Right ventricle myocardium superior (tissue), 1 donor: ENCODE data around the gene RRAS. TPM values are rescaled to one million over a fixed set of nuclear protein-coding genes. Genes with fewer than 3 reads are reported as not detected.
"Not testable (repeated sequence)": the region's sequence is repeated elsewhere in the genome, so short reads cannot be mapped to it uniquely, and the experiment has no call there.

Experiments
- ATAC-seq: fragments of 200-7000 bp; cut with Tn5 transposase; one replicate; pipeline ENCODE4 v1.9.1; 2020; ENCODE audit warnings: mild to moderate bottlenecking; ENCODE audit not compliant: poor library complexity
- DNase-seq: peaks from one replicate; pipeline ENCODE4 v3.0.0-alpha.2; 2020
- intact Hi-C: fragments of 100-400 bp; cut with DNase I; formaldehyde crosslinking; loops from one replicate; pipeline ENCODE4 v1.11.2; 2022
- total RNA-seq: library from RNA; stranded (reverse); fragmentation: NEBNext Ultra II Directional; extraction: Animal tissue kit (Norgen Biotek cat#: 25700); gene quantifications from one replicate; pipeline ENCODE4 v1.2.1, GENCODE V29; 2021
- donor health status: DM: no; HTN: yes; CAD: no; lungs with severe emphysema.

Gene RRAS
- total RNA-seq, 1 donor from 2014 or later = 105 TPM

DNA sequence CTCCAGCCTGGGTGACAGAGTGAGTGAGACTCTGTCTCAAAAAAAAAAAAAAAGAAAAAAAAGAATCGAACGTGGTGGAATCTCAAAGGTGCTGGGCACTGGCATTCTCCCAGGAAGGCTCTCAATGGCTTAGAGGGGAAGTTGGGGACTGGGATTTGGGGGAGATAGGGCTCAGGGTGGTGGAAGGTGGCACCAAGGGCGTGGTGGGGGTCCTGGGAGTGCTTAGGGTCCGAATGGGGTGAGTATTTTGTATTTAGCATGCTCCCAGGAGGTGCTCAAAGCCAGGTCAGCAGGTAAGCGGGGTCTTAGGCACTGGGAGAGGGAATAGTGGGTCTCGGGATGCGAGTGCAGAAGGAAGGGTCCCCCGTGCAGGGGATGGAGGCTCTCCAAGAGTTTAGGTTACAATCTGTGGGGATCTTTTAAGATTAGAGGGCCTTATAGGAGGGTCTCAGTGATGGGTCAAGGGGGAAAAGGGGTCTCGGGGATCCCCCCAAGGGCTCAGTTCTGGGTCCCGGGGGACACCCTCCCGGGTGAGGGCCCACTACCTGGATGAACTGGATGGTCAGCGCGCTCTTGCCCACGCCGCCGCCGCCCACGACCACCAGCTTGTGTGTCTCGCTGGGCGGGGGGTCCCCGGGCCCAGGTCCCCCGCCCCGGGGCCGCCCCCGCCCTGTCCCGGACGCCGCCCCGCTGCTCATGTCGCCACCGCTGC is 386 bp downstream of the RRAS start:
- ATAC-seq (no peak), DNase-seq (no peak)
- intact Hi-C loops = loop anchor here (2.0 kb wide), 1 partner anchor 47 kb away; no protein-coding TSS in a partner anchor

- ATAC-seq (peak; percentile 7), DNase-seq (peak; percentile 94)
- intact Hi-C loops = loop anchor here (2.0 kb wide), 1 partner anchor 45 kb away; no protein-coding TSS in a partner anchor
Measured at GRCh38 chr19:49637821-49638738, 1.9 kb downstream of the RRAS start.

DNA sequence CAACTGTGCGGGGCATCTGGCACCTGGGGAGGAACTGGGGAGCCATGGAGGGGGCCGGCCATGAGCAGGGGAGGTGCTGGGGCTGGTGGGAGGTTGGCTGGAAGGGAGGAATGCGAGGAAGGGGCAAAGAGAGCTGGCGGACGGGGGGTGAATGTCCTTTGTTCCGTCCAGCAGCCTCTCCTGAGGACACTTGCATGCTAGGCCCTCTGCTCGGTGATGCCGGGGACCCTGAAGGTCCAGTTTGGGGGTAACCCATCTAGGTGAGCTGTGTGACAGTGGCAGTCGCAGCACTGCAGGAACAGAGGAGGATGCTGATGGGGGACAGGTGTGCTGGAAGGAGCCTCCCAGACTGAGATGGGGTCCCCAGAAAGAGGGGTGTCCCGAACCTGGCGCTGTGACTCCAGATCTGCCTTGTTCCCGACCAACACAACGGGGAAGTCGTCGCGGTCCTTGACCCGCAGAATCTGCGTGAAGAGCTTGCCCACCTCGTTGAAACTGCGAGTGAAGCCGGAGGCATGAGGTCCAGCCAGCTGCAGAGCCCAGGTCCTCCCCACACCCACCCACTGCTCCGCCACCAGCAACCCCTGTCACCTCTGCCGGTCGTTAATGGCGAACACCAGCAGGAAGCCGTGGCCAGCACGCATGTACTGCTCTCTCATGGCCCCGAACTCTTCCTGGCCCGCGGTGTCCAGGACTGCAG is 3.6 kb downstream of the RRAS start:
- intact Hi-C loops = no loop called here
- no peak for DNase-seq
- ATAC-seq = no peak

- intact Hi-C loops = no loop called here
- DNase-seq (no peak), ATAC-seq (no peak)
Measured at GRCh38 chr19:49635530-49636232, 4.3 kb downstream of the RRAS start.

DNA sequence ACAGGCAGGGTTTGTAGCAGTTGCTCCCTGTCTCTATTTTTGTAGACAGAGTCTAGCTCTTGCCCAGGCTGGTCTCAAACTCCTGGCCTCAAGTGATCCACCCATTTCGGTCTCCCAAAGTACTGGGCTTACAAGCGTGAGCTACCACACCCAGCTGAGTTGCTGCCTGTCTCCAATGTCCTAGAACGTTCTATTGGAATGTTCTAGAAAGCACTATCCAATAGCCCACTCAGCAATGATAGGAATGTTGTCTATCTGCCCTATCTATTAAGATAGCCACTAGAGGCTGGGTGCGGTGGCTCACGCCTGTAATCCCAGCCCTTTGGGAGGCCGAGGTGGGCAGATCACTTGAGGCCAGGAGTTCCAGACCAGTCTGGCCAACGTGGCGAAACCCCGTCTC is 6.7 kb downstream of the RRAS start:
- DNase-seq, intact Hi-C loops: not testable (repeated sequence)

DNA sequence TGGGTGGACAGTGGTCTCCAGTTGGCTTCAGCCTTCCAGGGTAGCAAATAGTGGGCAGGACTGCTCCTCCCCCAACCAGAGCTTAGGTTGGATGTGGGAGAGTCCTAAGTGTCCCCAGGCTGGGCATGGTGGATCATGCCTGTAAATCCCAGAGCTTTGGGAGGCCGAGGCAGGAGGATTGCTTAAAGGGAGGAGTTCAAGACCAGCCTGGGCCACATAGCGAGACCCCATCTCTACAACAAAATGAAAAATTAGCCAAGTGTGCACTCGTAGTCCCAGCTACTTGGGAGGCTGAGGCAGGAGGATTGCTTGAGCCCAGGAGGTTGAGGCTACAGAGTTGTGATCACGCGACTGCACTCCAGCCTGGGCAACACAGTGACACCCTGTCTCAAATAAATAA is 7.4 kb downstream of the RRAS start:
- no peak for DNase-seq
- intact Hi-C loops = no loop called here
- ATAC-seq = no peak

More for the DNA sequence above, 6.7 kb downstream of the RRAS start:
- not testable (repeated sequence) for ATAC-seq

DNA sequence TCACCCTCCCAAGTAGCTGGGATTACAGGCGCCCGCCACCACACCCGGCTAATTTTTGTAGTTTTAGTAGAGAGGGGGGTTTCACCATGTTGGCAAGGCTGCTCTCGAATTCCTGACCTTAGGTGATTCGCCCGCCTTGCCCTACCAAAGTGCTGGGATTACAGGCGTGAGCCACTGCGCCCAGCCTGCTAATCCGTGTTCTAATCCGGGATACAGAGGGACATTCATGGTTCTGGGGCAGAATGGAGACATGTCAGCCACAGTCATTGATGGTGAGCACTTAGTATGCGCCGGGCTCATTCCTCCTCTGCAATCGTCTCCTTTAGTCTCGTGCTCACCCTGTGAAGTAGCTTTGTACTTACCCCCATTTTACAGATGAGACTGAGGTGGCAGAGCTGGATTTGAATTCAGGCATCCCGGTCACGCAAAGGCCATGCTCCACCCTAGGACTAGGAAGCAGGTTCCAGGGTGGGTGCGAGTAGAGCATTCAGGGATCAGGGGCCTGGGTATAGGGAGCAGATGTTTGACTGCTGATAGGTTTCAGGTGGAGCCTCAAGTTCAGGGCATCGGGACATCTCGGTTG is 8.2 kb downstream of the RRAS start:
- intact Hi-C loops = no loop called here

DNA sequence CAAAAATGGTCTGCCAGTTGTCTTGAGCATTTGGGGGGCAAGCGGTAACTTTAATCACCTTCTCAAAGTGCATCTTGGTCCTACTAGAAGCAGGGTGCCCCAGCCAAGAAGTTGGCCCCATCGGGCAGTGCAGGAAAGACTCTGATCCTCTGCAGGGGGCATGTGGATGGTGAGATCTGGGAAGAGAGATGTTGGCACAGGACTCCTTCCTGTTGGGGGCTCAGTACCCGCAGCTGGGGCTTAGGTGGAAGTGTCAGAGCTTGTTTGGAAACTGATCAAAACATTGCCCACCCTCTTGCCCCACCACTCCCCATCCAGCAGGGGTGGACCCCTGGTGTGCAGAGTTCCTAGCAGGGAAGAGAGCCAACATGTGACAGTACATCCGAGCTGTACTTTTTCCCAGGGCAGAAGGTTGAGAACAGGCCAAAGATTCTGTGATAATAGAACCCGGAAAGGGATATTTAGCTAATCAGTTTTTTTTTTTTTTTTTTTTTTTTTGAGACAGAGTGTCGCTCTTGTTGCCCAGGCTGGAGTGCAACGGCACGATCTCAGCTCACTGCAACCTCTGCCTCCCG is 8.8 kb downstream of the RRAS start:
- no peak for ATAC-seq
- no peak for DNase-seq
- intact Hi-C loops = no loop called here

More for the DNA sequence above, 8.2 kb downstream of the RRAS start:
- ATAC-seq = no peak
- no peak for DNase-seq

GRCh38 chr19:49629659-49630058 is 10.3 kb downstream of the RRAS start:
- no peak for ATAC-seq
- no peak for DNase-seq
- intact Hi-C loops = no loop called here

GRCh38 chr19:49626226-49626625 is 13.7 kb downstream of the RRAS start:
- DNase-seq (no peak), ATAC-seq (no peak)
- intact Hi-C loops = no loop called here

DNA sequence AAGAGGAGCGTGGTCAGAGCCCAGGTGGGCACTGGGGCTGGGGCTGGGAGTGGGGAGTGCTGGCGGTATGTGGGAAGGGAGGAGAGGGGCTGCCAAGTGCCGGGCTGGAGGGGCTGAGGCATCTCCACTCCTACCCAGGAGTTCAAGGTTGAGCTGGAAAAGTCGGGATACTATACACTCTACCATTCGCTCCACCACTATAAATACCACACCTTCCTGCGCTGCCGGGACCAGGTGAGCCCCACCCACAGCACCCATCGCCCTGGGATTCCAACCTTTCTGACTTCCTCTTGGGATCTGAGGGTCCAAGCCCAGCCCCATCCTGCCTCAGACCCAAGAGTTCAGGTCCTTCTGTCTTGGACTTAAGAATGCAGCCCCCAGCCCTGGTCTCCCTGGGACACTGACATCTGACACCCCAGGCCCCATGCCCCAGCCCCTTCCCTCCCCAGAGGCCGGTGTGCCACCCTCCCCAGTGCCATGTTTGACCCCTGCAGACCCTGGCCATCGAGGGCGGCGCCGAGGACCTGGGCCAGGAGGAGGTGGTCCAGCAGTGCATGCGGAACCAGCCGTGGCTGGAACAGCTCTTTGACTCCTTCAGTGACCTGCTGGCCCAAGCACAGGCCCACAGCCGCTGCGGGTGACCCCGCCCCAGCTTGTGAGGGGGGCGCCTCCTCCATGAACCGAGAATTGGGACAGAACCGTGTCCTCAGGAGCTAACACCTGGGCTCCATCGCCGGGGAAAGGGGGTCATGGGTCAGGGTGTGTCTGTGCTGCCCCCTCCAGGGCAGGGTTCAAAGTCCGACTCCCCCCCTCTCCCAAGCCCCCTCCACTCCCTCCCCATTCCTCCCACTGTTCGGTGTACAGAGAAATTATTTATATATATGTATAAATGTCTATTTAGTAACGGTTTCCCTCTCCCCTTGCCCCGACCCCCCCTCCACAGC is 14.7 kb downstream of the RRAS start:
- DNase-seq (no peak), ATAC-seq (no peak)
- intact Hi-C loops = no loop called here

DNA sequence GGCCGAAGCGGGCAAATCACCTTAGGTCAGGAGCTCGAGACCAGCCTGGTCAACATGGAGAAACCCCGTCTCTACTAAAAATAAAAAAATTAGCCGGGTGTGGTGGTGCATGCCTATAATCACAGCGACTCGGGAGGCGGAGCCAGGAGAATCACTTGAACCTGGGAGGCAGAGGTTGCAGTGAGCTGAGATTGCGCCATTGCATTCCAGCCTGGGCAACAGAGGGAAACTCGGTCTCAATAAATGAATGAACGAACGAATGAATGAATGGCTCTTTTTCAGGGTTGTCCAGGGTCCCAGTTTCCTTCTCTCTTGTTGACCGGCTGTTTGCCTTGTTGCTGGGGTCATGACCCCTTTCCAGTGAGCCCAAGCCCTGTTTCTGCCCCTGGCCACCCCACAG is 22.1 kb downstream of the RRAS start:
- DNase-seq, intact Hi-C loops, ATAC-seq: not testable (repeated sequence)

- ATAC-seq = no peak
- DNase-seq = no peak
- intact Hi-C loops = no loop called here
Measured at GRCh38 chr19:49616945-49617344, 23.0 kb downstream of the RRAS start.

GRCh38 chr19:49616532-49616931 is 23.4 kb downstream of the RRAS start:
- intact Hi-C loops = no loop called here

DNA sequence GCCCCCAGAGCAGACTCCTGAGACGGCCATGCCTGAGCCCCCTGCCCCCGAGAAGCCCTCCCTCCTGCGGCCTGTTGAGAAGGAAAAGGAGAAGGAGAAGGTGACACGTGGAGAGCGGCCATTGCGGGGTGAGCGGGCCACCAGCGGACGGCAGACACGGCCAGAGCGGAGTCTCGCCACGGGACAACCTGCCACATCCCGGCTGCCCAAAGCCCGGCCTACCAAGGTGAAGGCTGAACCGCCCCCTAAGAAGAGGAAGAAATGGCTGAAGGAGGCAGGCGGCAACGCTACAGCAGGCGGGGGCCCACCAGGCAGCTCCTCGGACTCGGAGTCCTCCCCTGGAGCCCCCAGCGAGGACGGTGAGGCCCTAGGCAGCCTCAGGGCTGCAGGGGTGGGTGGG is 24.1 kb downstream of the RRAS start:
- DNase-seq (no peak), ATAC-seq (no peak)
- intact Hi-C loops = no loop called here

More at GRCh38 chr19:49616532-49616931, 23.4 kb downstream of the RRAS start:
- DNase-seq (no peak), ATAC-seq (no peak)

GRCh38 chr19:49614096-49614833 is 25.7 kb downstream of the RRAS start:
- intact Hi-C loops = no loop called here
- DNase-seq (no peak), ATAC-seq (no peak)
